ENCODE data around the gene ZYG11B.
"Not testable (repeated sequence)": the region's sequence is repeated elsewhere in the genome, so short reads cannot be mapped to it uniquely, and the experiment has no call there.

Gene ZYG11B

DNA sequence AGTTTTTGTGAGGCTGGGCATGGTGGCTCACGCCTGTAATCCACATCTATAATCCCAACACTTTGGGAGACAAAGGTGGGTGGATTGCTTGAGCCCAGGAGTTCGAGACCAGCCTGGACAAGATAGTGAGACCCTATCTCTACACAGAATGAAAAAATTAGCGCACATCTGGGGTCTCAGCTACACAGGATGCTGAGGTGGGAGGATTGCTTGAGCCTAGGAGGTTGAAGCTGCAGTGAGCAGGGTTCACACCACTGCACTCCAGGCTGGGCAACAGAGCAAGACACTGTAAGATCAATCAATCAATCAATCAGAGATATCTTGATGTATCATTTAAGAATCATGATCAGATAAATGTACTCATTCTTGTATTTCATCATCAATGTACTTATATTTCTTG is 7.1 kb downstream of the ZYG11B start:
- Histone ChIP-seq H3K79me1 (ENCODE audit: low read depth, low read length) (peaks cover 5% of the 10 kb centered on the region), H2BK120ac (ENCODE audit: low read depth, low read length) (no peak overlapping the region), H3K4me1 (ENCODE audit: control insufficient read depth in 2 of 2, insufficient read depth in 1 of 2, low read depth in 1 of 2, low read length in 2 of 2) (peaks cover 0 to 4% of the 10 kb centered on the region in 2 donors), H3K9me3 (replicated peaks in 1 of 2; ENCODE audit: control insufficient read depth in 2 of 2, insufficient read depth in 1 of 2, low read depth in 1 of 2, low read length in 2 of 2) (no peaks in the 10 kb centered on the region), H2BK12ac (ENCODE audit: low read length) (no peak overlapping the region), H3K27me3 (ENCODE audit: control insufficient read depth in 3 of 3, insufficient read depth in 3 of 3, low read depth in 1 of 3, low read length in 3 of 3) (no peaks in the 10 kb centered on the region), H3K4me2 (ENCODE audit: insufficient read depth, low read length, poor library complexity, severe bottlenecking) (no peak overlapping the region), H3K27ac (replicated peaks; ENCODE audit: low read length) (no peak overlapping the region), H2AK5ac (ENCODE audit: low read depth, low read length) (no peak overlapping the region), H2AFZ (ENCODE audit: low read length) (no peak overlapping the region), H3K4me3 (ENCODE audit: low read length in 2 of 2) (peak overlapping the region in 1 of 2 donors; percentile 22), H4K91ac (ENCODE audit: low read depth, low read length, poor library complexity) (no peak overlapping the region), H3K23ac (ENCODE audit: low read depth, low read length, poor library complexity) (no peak overlapping the region), H4K8ac (ENCODE audit: low read depth, low read length) (no peak overlapping the region), H3K18ac (ENCODE audit: low read length) (no peak overlapping the region), H3K9ac (ENCODE audit: low read depth, low read length, poor library complexity) (no peak overlapping the region), H3K14ac (ENCODE audit: low read length) (no peak overlapping the region), H3K4ac (ENCODE audit: low read length) (no peak overlapping the region), H3K36me3 (replicated peaks in 1 of 2; ENCODE audit: control insufficient read depth in 2 of 2, insufficient read depth in 2 of 2, low read length in 2 of 2) (peaks cover 2 to 17% of the 10 kb centered on the region in 2 donors), H2BK15ac (ENCODE audit: low read length) (no peak overlapping the region), H2BK5ac (ENCODE audit: low read length) (no peak overlapping the region)
- no CpG with 5 or more reads among the region's 3 CpGs for WGBS, 2 donors (ENCODE audit: extremely low coverage in 2 of 2, insufficient read length in 2 of 2, insufficient replicate concordance in 1 of 2)
- DNase-seq (ENCODE audit: low spot score) = no peak

DNA sequence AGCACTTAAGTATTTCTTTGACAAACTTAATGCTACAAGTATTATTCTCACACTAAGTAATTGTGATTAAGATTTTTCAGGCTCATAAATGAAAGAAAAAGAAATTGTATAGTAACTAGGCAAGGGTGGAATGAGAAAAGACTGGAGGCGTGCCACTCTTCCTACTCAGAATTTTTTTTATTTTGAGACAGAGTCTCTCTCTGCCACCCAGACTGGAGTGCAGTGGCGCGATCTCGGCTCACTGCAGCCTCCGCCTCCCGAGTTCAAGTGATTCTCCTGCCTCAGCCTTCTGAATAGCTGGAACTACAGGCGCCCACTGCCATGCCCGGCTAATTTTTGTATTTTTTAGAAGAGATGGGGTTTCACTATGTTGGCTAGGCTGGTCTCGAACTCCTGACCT is 9.1 kb downstream of the ZYG11B start:
- not testable (repeated sequence) for H3K18ac ChIP-seq (ENCODE audit: low read length); H4K91ac ChIP-seq (ENCODE audit: low read depth, low read length, poor library complexity); DNase-seq (ENCODE audit: low spot score); H2AFZ ChIP-seq (ENCODE audit: low read length); H3K79me1 ChIP-seq (ENCODE audit: low read depth, low read length); H2BK12ac ChIP-seq (ENCODE audit: low read length); H2BK5ac ChIP-seq (ENCODE audit: low read length); H3K4ac ChIP-seq (ENCODE audit: low read length); H3K4me1 ChIP-seq (ENCODE audit: control insufficient read depth in 2 of 2, insufficient read depth in 1 of 2, low read depth in 1 of 2, low read length in 2 of 2); H2BK15ac ChIP-seq (ENCODE audit: low read length); H3K23ac ChIP-seq (ENCODE audit: low read depth, low read length, poor library complexity); H2AK5ac ChIP-seq (ENCODE audit: low read depth, low read length); H3K27me3 ChIP-seq (ENCODE audit: control insufficient read depth in 3 of 3, insufficient read depth in 3 of 3, low read depth in 1 of 3, low read length in 3 of 3); H3K9ac ChIP-seq (ENCODE audit: low read depth, low read length, poor library complexity); H3K4me3 ChIP-seq (ENCODE audit: low read length in 2 of 2); H3K4me2 ChIP-seq (ENCODE audit: insufficient read depth, low read length, poor library complexity, severe bottlenecking); H2BK120ac ChIP-seq (ENCODE audit: low read depth, low read length); H4K8ac ChIP-seq (ENCODE audit: low read depth, low read length); H3K9me3 ChIP-seq (replicated peaks in 1 of 2; ENCODE audit: control insufficient read depth in 2 of 2, insufficient read depth in 1 of 2, low read depth in 1 of 2, low read length in 2 of 2); H3K27ac ChIP-seq (replicated peaks; ENCODE audit: low read length); H3K14ac ChIP-seq (ENCODE audit: low read length)
- H3K36me3 ChIP-seq (replicated peaks in 1 of 2; ENCODE audit: control insufficient read depth in 2 of 2, insufficient read depth in 2 of 2, low read length in 2 of 2) = peaks cover 2 to 12% of the 10 kb centered on the region in 2 donors
- no CpG with 5 or more reads among the region's 9 CpGs for WGBS, 2 donors (ENCODE audit: extremely low coverage in 2 of 2, insufficient read length in 2 of 2, insufficient replicate concordance in 1 of 2)

DNA sequence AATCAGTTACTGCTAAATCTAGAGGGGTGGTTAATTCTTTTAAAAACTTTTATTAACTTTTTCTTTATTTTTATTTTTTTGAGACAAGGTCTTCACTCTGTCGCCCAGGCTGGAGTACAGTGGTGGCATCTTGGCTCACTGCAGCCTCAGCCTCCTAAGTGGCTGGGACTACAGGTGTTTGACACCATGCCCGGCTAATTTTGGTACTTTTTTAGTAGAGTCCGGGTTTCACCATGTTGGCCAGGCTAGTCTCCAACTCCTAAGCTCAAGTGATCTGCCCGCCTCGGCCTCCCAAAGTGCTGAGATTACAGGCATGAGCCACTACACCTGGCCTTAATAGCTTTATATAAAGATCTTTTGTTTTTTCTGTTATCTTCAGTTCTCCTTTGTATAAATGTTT is 11.9 kb downstream of the ZYG11B start:
- no peak overlapping the region for H3K9ac ChIP-seq (ENCODE audit: low read depth, low read length, poor library complexity)
- H3K4me3 ChIP-seq (ENCODE audit: low read length in 2 of 2) = no peak overlapping the region
- H3K4me2 ChIP-seq (ENCODE audit: insufficient read depth, low read length, poor library complexity, severe bottlenecking) = no peak overlapping the region
- peaks cover 0 to 2% of the 10 kb centered on the region in 2 donors for H3K36me3 ChIP-seq (replicated peaks in 1 of 2; ENCODE audit: control insufficient read depth in 2 of 2, insufficient read depth in 2 of 2, low read length in 2 of 2)
- H4K91ac ChIP-seq (ENCODE audit: low read depth, low read length, poor library complexity) = no peak overlapping the region
- H2BK12ac ChIP-seq (ENCODE audit: low read length) = no peak overlapping the region
- no CpG with 5 or more reads among the region's 5 CpGs for WGBS, 2 donors (ENCODE audit: extremely low coverage in 2 of 2, insufficient read length in 2 of 2, insufficient replicate concordance in 1 of 2)
- H3K27ac ChIP-seq (replicated peaks; ENCODE audit: low read length) = no peak overlapping the region
- H3K9me3 ChIP-seq (replicated peaks in 1 of 2; ENCODE audit: control insufficient read depth in 2 of 2, insufficient read depth in 1 of 2, low read depth in 1 of 2, low read length in 2 of 2) = peaks cover 0 to 9% of the 10 kb centered on the region in 2 donors
- peaks cover 3% of the 10 kb centered on the region for H3K79me1 ChIP-seq (ENCODE audit: low read depth, low read length)
- no peak overlapping the region for H3K14ac ChIP-seq (ENCODE audit: low read length)
- H2AK5ac ChIP-seq (ENCODE audit: low read depth, low read length) = no peak overlapping the region
- H2BK120ac ChIP-seq (ENCODE audit: low read depth, low read length) = no peak overlapping the region
- no peak overlapping the region for H3K4ac ChIP-seq (ENCODE audit: low read length)
- H2AFZ ChIP-seq (ENCODE audit: low read length) = no peak overlapping the region
- H3K18ac ChIP-seq (ENCODE audit: low read length) = no peak overlapping the region
- no peak for DNase-seq (ENCODE audit: low spot score)
- H2BK15ac ChIP-seq (ENCODE audit: low read length) = no peak overlapping the region
- H4K8ac ChIP-seq (ENCODE audit: low read depth, low read length) = no peak overlapping the region
- H3K27me3 ChIP-seq (ENCODE audit: control insufficient read depth in 3 of 3, insufficient read depth in 3 of 3, low read depth in 1 of 3, low read length in 3 of 3) = no peaks in the 10 kb centered on the region
- H3K23ac ChIP-seq (ENCODE audit: low read depth, low read length, poor library complexity) = no peak overlapping the region
- no peak overlapping the region for H2BK5ac ChIP-seq (ENCODE audit: low read length)
- no peaks in the 10 kb centered on the region for H3K4me1 ChIP-seq (ENCODE audit: control insufficient read depth in 2 of 2, insufficient read depth in 1 of 2, low read depth in 1 of 2, low read length in 2 of 2)

DNA sequence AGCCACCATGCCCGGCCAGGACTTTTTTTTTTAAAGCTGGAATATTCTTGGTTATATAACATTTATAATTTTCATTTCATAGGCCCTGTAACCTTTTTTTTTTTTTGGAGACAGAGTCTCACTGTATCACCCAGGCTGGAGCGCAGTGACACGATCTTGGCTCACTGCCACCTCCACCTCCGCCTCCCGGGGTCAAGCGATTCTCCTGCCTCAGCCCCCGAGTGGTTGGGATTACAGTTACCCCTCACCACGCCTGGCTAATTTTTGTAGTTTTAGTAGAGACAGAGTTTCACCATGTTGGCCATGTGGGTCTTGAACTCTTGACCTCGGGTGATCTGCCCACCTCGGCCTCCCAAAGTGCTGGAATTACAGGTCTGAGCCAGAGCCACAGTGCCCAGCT is 12.6 kb downstream of the ZYG11B start:
- Histone ChIP-seq H2BK5ac (ENCODE audit: low read length) (no peak overlapping the region), H3K4me1 (ENCODE audit: control insufficient read depth in 2 of 2, insufficient read depth in 1 of 2, low read depth in 1 of 2, low read length in 2 of 2) (no peaks in the 10 kb centered on the region), H2AFZ (ENCODE audit: low read length) (no peak overlapping the region), H3K9ac (ENCODE audit: low read depth, low read length, poor library complexity) (no peak overlapping the region), H3K36me3 (replicated peaks in 1 of 2; ENCODE audit: control insufficient read depth in 2 of 2, insufficient read depth in 2 of 2, low read length in 2 of 2) (no peaks in the 10 kb centered on the region), H3K14ac (ENCODE audit: low read length) (no peak overlapping the region), H3K9me3 (replicated peaks in 1 of 2; ENCODE audit: control insufficient read depth in 2 of 2, insufficient read depth in 1 of 2, low read depth in 1 of 2, low read length in 2 of 2) (peaks cover 0 to 9% of the 10 kb centered on the region in 2 donors), H3K4me3 (ENCODE audit: low read length in 2 of 2) (no peak overlapping the region), H2BK15ac (ENCODE audit: low read length) (no peak overlapping the region), H3K27ac (replicated peaks; ENCODE audit: low read length) (no peak overlapping the region), H3K79me1 (ENCODE audit: low read depth, low read length) (no peaks in the 10 kb centered on the region), H3K23ac (ENCODE audit: low read depth, low read length, poor library complexity) (no peak overlapping the region), H4K91ac (ENCODE audit: low read depth, low read length, poor library complexity) (no peak overlapping the region), H3K4me2 (ENCODE audit: insufficient read depth, low read length, poor library complexity, severe bottlenecking) (no peak overlapping the region), H3K18ac (ENCODE audit: low read length) (no peak overlapping the region), H4K8ac (ENCODE audit: low read depth, low read length) (no peak overlapping the region), H2BK120ac (ENCODE audit: low read depth, low read length) (no peak overlapping the region), H3K4ac (ENCODE audit: low read length) (no peak overlapping the region), H2BK12ac (ENCODE audit: low read length) (no peak overlapping the region), H3K27me3 (ENCODE audit: control insufficient read depth in 3 of 3, insufficient read depth in 3 of 3, low read depth in 1 of 3, low read length in 3 of 3) (no peaks in the 10 kb centered on the region), H2AK5ac (ENCODE audit: low read depth, low read length) (no peak overlapping the region)
- DNase-seq (ENCODE audit: low spot score) = no peak
- no CpG with 5 or more reads among the region's 10 CpGs for WGBS, 2 donors (ENCODE audit: extremely low coverage in 2 of 2, insufficient read length in 2 of 2, insufficient replicate concordance in 1 of 2)
